GM23248 (cell line): ENCODE measurements around the gene EPHA2. TPM values are rescaled to one million over a fixed set of nuclear protein-coding genes. Genes with fewer than 3 reads are reported as not detected.

Experiments
- DNase-seq: peaks from one replicate; pipeline ENCODE4 v3.0.0-alpha.2; 2015
- H2AFZ ChIP-seq: fragments of 200-600 bp; sonication (generic); 2 replicates; pipeline ENCODE4 v1.6.1; 2016; ENCODE audit warnings: antibody characterized with exemption
- H3F3A ChIP-seq: fragments of 200-600 bp; sonication (generic); 2 replicates; pipeline ENCODE4 v1.6.1; 2016; ENCODE audit warnings: mild to moderate bottlenecking, antibody characterized with exemption, mixed run types; ENCODE audit not compliant: insufficient read depth
- H3K27ac ChIP-seq: fragments of 200-600 bp; sonication (generic); 2 replicates; pipeline ENCODE4 v1.5.1; 2016; ENCODE audit warnings: mild to moderate bottlenecking
- H3K27me3 ChIP-seq: fragments of 200-600 bp; sonication (generic); replicated peaks from 2 replicates; pipeline ENCODE4 v1.6.1; 2016; ENCODE audit warnings: mild to moderate bottlenecking; ENCODE audit not compliant: insufficient read depth
- H3K36me3 ChIP-seq: fragments of 200-600 bp; sonication (generic); 2 replicates; pipeline ENCODE4 v1.6.1; 2016; ENCODE audit warnings: low read depth, mild to moderate bottlenecking
- H3K4me1 ChIP-seq: fragments of 200-600 bp; sonication (generic); 2 replicates; pipeline ENCODE4 v1.6.1; 2016; ENCODE audit warnings: mild to moderate bottlenecking; ENCODE audit not compliant: insufficient read depth
- H3K4me2 ChIP-seq: fragments of 200-600 bp; sonication (generic); one replicate; pipeline ENCODE4 v1.6.1; 2016; ENCODE audit warnings: mild to moderate bottlenecking; ENCODE audit not compliant: unreplicated experiment
- H3K4me3 ChIP-seq: fragments of 200-600 bp; sonication (generic); 2 replicates; pipeline ENCODE4 v1.5.1; 2016; ENCODE audit warnings: mild to moderate bottlenecking
- H3K79me2 ChIP-seq: fragments of 200-600 bp; sonication (generic); 2 replicates; pipeline ENCODE4 v1.6.1; 2016; ENCODE audit warnings: mild to moderate bottlenecking; ENCODE audit not compliant: insufficient read depth
- H3K9ac ChIP-seq: fragments of 200-600 bp; sonication (generic); 2 replicates; pipeline ENCODE4 v1.6.1; 2016; ENCODE audit warnings: mild to moderate bottlenecking
- H3K9me2 ChIP-seq: fragments of 200-600 bp; sonication (generic); 2 replicates; pipeline ENCODE4 v1.6.1; 2016; ENCODE audit warnings: mixed run types, mild to moderate bottlenecking, moderate library complexity; ENCODE audit not compliant: insufficient read depth
- H3K9me3 ChIP-seq: fragments of 200-600 bp; sonication (generic); one replicate; pipeline ENCODE4 v1.6.1; 2017; ENCODE audit warnings: low read depth
- H4K20me1 ChIP-seq: fragments of 200-600 bp; sonication (generic); 2 replicates; pipeline ENCODE4 v1.6.0; 2016; ENCODE audit not compliant: insufficient read depth
- EZH2 ChIP-seq: fragments of 200-600 bp; sonication (generic); IDR thresholded peaks from 2 replicates; pipeline ENCODE4 v1.6.1; 2018; ENCODE audit warnings: antibody characterized with exemption, mild to moderate bottlenecking; ENCODE audit not compliant: insufficient read depth, poor library complexity, severe bottlenecking
- EZH2phosphoT487 ChIP-seq: fragments of 200-600 bp; sonication (generic); IDR thresholded peaks from 2 replicates; pipeline ENCODE4 v1.6.1; 2018; ENCODE audit warnings: antibody characterized with exemption, moderate library complexity, mild to moderate bottlenecking, low read depth; ENCODE audit not compliant: insufficient read depth
- WGBS, 2 experiments: methylation state at CpG; one replicate each; pipeline ENCODE4 v1.1.6; 2015 to 2017; ENCODE audit warnings: low lambda C conversion rate in 2 of 2, low coverage in 1 of 2; ENCODE audit errors: missing lambda C conversion rate in 2 of 2; 5-methylcytosine and 5-hydroxymethylcytosine counted together
- in situ Hi-C: fragments of 300-500 bp; cut with MboI; formaldehyde crosslinking; loops from 2 replicates; pipeline ENCODE4 v1.15.0; 2020
- polyA plus RNA-seq: library from polyadenylated mRNA; unstranded; fragments of >200 nt; fragmentation: Nextera tagmentation; extraction: Ambion mirVana; gene quantifications from 2 replicates; pipeline ENCODE4 v1.2.1, GENCODE V29; 2016
- total RNA-seq: library from RNA; depleted of rRNA; stranded (reverse); fragments of >200 nt; shearing (Covaris generic); gene quantifications from 2 replicates; pipeline ENCODE4 v1.2.3, GENCODE V29; 2014

EPHA2 gene
- total and polyA plus RNA-seq, 2 experiments from 2014 or later = 8.8 to 21.7 TPM

DNA sequence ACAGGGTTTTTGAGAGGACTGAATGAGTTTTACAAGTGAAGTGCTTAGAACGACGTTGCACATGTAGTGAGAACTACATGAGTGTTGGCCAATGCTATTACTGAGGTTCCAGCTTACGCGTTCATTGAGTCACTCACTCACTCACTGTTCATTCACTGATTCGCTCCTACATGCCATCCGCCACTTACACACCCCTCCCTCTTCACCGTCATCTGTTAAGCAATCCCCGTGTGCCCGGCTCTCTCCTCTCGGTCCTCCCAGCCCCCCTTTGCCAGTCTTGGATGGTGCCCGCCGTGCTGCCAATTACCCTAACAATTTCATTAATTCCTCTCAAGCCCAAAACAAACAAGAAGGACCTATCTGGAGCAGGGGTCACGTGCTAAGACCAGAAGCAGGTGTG lies 27.3 kb upstream of the EPHA2 start:
- no peak for TF ChIP-seq EZH2
- TF ChIP-seq EZH2phosphoT487 = no peak
- no peaks in the 10 kb centered on the region for H3K79me2 ChIP-seq
- peak overlapping the region; percentile 74 for H3K4me2 ChIP-seq
- H2AFZ ChIP-seq = no peak overlapping the region
- no peaks in the 10 kb centered on the region for H3K9me3 ChIP-seq
- 8 to 9% methylated on average over 13 of the region's 13 CpGs for WGBS, 2 experiments
- in situ Hi-C loops = no loop called here
- H3K4me1 ChIP-seq = peaks cover 37% of the 10 kb centered on the region
- H3F3A ChIP-seq = peaks cover 15% of the 10 kb centered on the region
- peak overlapping the region; percentile 87 for H3K27ac ChIP-seq
- H3K4me3 ChIP-seq = no peak overlapping the region
- no peaks in the 10 kb centered on the region for H3K9me2 ChIP-seq
- H3K27me3 ChIP-seq = no peaks in the 10 kb centered on the region
- no peaks in the 10 kb centered on the region for H3K36me3 ChIP-seq
- peak overlapping the region; percentile 81 for H3K9ac ChIP-seq
- DNase-seq = peak; percentile 99
- H4K20me1 ChIP-seq = no peaks in the 10 kb centered on the region

DNA sequence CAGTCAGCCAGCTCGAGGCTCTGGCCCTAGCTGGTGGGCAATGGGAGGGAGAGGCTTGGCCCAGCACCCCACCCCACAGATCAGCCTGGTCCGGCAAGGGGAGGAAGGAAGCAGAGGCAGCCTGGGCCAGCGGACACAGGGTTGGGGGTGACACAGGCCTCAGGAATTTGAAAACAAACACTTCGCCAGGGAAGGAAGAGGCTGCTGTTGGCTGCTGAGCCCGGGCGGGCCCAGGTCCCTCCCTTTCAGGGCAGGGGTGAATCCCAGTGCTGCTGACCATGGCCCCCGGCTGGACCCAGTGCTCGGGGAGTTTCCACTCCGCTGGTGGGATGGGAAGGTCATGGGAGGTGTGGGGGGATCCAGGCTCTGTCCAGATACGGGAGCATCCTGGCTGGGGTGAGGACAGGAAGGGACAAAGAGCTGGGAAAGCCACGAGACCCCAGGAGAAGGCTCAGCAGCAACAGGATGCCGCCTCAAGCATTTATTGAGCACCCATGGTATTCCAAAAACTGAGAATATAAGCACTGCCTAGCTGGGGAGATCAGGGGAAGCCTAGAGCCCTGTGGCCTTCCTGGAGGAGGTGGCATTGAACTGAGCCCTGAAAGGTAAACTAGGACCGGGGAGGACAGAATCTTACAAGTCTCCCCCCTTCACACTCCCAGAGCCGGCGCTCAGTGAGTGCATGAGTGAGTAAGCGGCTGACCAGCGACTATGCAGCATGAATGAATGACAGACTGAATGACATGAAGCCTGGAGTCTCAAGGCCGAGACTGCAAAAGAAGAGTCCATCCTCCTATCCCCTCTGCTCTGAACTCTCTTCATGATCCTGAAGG lies 26.2 kb upstream of the EPHA2 start:
- DNase-seq = peak; percentile 96
- Histone ChIP-seq H4K20me1 (no peaks in the 10 kb centered on the region), H3F3A (peaks cover 15% of the 10 kb centered on the region), H3K9me2 (no peaks in the 10 kb centered on the region), H3K4me3 (peak overlapping the region; percentile 21; the same call in 1 of the 2 replicates), H3K79me2 (no peaks in the 10 kb centered on the region), H3K4me1 (peaks cover 34% of the 10 kb centered on the region), H3K27me3 (no peaks in the 10 kb centered on the region), H3K9ac (peak overlapping the region; percentile 81), H3K36me3 (no peaks in the 10 kb centered on the region), H3K9me3 (no peaks in the 10 kb centered on the region), H3K27ac (peak overlapping the region; percentile 87), H3K4me2 (peak overlapping the region; percentile 74), H2AFZ (peak overlapping the region; percentile 81)
- TF ChIP-seq EZH2 = no peak
- no peak for TF ChIP-seq EZH2phosphoT487
- WGBS, 2 experiments = 20 to 23% methylated on average over 18 of the region's 18 CpGs
- in situ Hi-C loops = no loop called here

DNA sequence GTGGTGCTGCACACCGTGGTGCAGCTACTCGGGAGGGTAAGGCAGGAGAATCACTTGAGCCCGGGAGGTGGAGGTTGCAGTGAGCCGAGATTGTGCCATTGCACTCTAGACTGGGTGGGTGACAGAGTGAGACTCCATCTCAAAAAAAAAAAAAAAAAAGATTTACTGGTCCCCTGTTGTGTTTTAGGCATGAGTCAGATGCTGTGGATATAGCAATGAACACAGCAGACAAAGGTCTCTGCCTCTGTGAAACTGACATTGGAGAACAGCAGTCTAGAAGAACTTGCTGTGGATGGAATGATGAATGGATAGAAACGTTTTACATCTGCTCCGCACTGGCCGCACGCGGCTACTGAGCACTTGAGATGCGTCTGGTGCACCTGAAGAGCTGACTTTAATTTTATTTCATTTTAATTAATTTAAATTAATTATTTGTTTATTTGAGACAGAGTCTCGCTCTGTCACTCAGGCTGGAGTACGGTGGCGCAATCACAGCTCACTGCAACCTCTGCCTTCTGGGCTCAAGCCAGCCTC lies 24.5 kb upstream of the EPHA2 start:
- Histone ChIP-seq H3K27ac (no peak overlapping the region), H3K9me2 (no peaks in the 10 kb centered on the region), H3K79me2 (no peaks in the 10 kb centered on the region), H2AFZ (no peak overlapping the region), H3K4me3 (no peak overlapping the region), H3K4me2 (peak overlapping the region; percentile 8), H3K9me3 (no peaks in the 10 kb centered on the region), H3F3A (peaks cover 26% of the 10 kb centered on the region), H4K20me1 (no peaks in the 10 kb centered on the region), H3K27me3 (no peaks in the 10 kb centered on the region), H3K4me1 (peaks cover 48% of the 10 kb centered on the region), H3K9ac (no peak overlapping the region), H3K36me3 (no peaks in the 10 kb centered on the region)
- in situ Hi-C loops = no loop called here
- WGBS, 2 experiments = 73% methylated on average over 13 of the region's 13 CpGs
- TF ChIP-seq EZH2phosphoT487 (no peak), EZH2 (no peak)
- DNase-seq = peak; percentile 65

DNA sequence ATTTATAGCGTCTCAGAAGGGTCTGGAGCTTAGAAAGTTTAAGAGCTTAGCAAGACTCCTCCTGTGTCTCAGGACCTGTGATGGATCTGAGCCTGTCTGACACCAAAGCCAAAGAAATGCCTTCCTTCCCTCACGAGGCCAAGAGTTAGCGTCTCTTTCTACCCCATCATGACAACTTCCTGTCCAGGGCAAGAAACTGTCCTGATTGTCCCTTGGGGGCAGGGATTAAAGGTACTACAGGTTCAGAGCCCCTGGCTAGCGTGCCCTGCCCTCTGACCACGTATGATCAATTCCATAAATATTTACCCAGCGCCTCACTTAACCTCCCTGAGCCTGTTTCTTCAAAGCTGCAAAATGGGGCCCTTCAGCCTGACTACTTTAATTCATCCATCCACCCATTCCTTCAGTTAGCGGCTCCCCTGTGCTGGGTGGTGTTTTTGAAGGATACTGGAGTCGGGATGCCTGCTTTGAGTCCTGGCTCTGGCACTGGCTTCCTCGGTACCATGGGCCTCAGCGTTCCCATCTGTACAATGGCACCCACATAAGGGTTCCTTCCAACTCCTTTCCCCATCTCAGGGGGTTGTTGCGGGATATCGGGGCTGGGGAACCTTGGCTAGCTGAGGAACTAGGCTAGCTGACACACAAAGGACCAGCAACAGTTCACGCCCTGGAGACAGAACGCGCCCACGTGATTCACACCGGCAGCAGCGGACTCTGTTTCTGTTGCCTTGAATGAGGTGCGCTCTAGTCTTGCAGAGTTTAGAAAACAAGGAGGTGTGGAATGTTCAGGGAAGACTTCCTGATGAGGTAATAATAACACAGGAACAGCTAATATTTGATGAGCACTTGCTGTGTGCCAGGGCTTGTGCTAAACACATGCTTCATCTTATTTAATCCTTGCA lies 23.0 kb upstream of the EPHA2 start:
- H3K4me3 ChIP-seq = no peak overlapping the region
- peaks cover 61% of the 10 kb centered on the region for H3K4me1 ChIP-seq
- H3K36me3 ChIP-seq = no peaks in the 10 kb centered on the region
- 87 to 91% methylated on average over 19 of the region's 19 CpGs for WGBS, 2 experiments
- H3K27ac ChIP-seq = no peak overlapping the region
- no peaks in the 10 kb centered on the region for H3K27me3 ChIP-seq
- in situ Hi-C loops = no loop called here
- H3F3A ChIP-seq = peaks cover 26% of the 10 kb centered on the region
- DNase-seq = no peak
- H3K9ac ChIP-seq = no peak overlapping the region
- H3K9me2 ChIP-seq = no peaks in the 10 kb centered on the region
- H2AFZ ChIP-seq = no peak overlapping the region
- H4K20me1 ChIP-seq = no peaks in the 10 kb centered on the region
- H3K9me3 ChIP-seq = no peaks in the 10 kb centered on the region
- no peak overlapping the region for H3K4me2 ChIP-seq
- TF ChIP-seq EZH2 (no peak), EZH2phosphoT487 (no peak)
- no peaks in the 10 kb centered on the region for H3K79me2 ChIP-seq
